OCI-LY3 (cell line): ENCODE data around the gene DAB1.

Experiments used
- EZH2phosphoT487 ChIP-seq: fragments of 200-600 bp; shearing (Covaris generic); IDR thresholded peaks from 2 replicates; pipeline ENCODE4 v1.6.1; 2018; ENCODE audit warnings: antibody characterized with exemption, mixed run types, low read depth
- TF ChIP-seq, protein P1 (sequence below): fragments of 200-600, 300-600 bp; sonication (generic); IDR thresholded peaks from 2 replicates; pipeline ENCODE4 v1.5.1; 2014; ENCODE audit warnings: antibody characterized with exemption, low read length, low read depth

DNA sequence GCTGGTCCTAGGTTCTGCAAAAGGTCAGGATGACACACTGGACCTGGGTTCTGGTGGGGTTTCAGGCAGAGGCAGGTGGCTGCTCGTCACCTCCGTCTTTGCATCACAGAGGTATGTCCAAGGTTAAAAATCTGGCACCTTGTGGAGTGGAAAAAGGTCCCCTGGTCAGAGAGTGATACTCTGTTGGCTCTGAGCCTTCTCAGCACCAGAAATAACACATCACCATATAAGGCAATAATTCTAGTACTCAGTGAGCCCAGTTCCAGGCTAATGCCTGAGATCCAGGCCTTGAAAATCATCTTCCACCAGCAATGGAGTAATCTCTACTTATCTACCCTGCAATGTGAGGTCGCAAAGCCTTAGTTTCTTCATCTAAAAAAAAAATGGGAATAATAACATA, 330.7 kb downstream of the DAB1 start:
- TF ChIP-seq, protein P1, sequence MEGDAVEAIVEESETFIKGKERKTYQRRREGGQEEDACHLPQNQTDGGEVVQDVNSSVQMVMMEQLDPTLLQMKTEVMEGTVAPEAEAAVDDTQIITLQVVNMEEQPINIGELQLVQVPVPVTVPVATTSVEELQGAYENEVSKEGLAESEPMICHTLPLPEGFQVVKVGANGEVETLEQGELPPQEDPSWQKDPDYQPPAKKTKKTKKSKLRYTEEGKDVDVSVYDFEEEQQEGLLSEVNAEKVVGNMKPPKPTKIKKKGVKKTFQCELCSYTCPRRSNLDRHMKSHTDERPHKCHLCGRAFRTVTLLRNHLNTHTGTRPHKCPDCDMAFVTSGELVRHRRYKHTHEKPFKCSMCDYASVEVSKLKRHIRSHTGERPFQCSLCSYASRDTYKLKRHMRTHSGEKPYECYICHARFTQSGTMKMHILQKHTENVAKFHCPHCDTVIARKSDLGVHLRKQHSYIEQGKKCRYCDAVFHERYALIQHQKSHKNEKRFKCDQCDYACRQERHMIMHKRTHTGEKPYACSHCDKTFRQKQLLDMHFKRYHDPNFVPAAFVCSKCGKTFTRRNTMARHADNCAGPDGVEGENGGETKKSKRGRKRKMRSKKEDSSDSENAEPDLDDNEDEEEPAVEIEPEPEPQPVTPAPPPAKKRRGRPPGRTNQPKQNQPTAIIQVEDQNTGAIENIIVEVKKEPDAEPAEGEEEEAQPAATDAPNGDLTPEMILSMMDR: no peak
- TF ChIP-seq EZH2phosphoT487: no peak
